ENCODE data around the gene ALDOC.

DNA sequence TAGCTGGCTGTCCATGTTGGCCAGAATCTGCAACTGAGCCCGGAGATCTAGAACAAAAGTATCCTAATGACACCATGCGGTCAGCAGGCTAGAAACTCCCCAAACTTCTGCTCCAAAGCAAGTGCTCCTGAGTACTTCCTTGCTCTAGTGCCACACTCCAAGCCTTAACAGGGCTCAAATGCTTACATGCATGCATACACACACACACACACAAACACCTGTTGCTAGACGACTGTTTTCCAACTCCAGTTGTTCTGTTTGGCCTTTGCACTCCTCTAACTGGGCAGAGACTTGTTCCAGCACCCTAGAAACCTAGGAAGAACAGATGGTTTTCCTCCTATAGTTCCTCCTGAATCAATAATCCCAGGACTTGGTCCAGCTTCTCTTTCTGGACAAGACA lies 7.7 kb upstream of the ALDOC start:
- TF ChIP-seq, protein P1, sequence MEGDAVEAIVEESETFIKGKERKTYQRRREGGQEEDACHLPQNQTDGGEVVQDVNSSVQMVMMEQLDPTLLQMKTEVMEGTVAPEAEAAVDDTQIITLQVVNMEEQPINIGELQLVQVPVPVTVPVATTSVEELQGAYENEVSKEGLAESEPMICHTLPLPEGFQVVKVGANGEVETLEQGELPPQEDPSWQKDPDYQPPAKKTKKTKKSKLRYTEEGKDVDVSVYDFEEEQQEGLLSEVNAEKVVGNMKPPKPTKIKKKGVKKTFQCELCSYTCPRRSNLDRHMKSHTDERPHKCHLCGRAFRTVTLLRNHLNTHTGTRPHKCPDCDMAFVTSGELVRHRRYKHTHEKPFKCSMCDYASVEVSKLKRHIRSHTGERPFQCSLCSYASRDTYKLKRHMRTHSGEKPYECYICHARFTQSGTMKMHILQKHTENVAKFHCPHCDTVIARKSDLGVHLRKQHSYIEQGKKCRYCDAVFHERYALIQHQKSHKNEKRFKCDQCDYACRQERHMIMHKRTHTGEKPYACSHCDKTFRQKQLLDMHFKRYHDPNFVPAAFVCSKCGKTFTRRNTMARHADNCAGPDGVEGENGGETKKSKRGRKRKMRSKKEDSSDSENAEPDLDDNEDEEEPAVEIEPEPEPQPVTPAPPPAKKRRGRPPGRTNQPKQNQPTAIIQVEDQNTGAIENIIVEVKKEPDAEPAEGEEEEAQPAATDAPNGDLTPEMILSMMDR (IDR thresholded peaks at IDR 0.05), result no peak
- TF ChIP-seq POLR2A (IDR thresholded peaks at IDR 0.05), result no peak

All from uterus (tissue), 2 donors.